Activated CD4-positive, alpha-beta T cell treated with anti-CD3 and anti-CD28 coated beads, Interleukin-2, amount 50 U/mL, for 1 hour (primary cell): Measurements from ENCODE around the gene PBX2.
A peak's percentile ranks its signal among the peaks of the same experiment; 100 is the strongest.
"Not testable (repeated sequence)": the region's sequence is repeated elsewhere in the genome, so short reads cannot be mapped to it uniquely, and the experiment has no call there.

Experiments used
- DNase-seq: peaks from one replicate; pipeline ENCODE4 v3.0.0-alpha.2; 2020

PBX2 gene

DNA sequence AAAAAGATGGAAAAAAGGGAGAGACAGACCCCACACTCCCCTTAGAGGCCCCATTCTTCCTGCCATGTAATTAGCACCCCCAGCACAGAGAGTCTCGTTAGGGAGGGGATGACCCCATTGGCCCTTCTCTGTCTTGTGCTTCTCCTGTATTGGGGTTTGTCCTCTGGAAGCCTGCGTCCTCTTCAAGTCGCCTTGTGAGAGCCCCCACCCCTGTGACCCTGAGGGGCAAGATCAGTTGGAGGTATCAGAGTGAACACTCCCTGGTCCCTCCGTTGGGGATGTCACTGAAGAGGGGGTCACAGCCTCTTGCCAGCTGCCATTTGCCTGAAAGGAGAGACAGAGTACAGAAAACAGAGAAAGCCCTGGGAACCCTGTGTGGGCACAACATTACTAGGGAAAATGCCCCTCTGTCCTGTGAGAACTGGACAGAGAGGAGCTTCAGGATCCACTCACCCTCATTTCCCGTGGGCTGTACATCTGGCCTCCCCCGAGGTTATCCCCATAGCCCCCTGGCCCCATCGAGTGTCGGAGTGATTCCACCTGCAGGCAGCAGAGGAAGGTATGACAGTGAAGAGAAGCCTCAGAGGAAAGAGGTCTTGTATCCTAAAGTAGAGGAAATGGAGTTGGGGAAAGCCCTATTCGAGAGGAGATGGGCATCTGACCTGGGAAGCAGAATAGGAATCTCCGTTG lies 3.7 kb downstream of the PBX2 start:
- not testable (repeated sequence) for DNase-seq

- DNase-seq, result peak; percentile 52
These were observed 4.3 kb downstream of the PBX2 start for GRCh38 chr6:32185681-32186131.

DNA sequence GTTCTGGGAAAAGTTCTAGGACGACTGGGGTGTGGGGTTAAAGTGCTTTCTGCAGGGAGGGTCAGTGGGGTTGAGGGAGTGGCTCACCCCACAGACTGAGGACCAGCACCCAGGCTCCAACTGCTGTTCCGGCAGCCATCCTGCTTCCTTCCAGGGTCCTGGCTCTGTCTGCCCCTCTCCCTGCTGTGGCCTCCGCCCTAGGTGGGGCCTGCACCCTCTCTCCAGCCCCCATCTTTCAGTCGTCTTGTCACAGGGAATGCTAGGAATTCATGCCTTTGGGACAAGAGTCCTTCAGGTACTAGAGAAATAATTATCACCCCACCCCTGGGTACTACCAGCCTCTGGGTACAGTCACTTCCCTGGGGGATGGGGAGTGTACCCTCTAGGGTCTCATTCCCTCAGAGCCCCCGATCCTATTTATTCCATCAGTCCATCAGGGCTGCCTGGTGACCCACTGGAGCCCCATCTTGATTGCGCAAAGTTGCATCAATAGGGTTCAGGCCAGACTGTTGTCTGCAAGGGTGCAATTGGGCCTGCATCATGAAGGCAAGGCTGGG lies 5.8 kb downstream of the PBX2 start, which contains the start of gene AGER:
AGER (minus strand) TSS at position 170 of the 557 bp plus-strand sequence; CDS start at position 139, 31 bp downstream.
- DNase-seq, result no peak

- DNase-seq, result no peak
These were observed 6.4 kb downstream of the PBX2 start for GRCh38 chr6:32183483-32184083.

GRCh38 chr6:32183030-32183429 lies 7.0 kb downstream of the PBX2 start:
- no peak for DNase-seq

DNA sequence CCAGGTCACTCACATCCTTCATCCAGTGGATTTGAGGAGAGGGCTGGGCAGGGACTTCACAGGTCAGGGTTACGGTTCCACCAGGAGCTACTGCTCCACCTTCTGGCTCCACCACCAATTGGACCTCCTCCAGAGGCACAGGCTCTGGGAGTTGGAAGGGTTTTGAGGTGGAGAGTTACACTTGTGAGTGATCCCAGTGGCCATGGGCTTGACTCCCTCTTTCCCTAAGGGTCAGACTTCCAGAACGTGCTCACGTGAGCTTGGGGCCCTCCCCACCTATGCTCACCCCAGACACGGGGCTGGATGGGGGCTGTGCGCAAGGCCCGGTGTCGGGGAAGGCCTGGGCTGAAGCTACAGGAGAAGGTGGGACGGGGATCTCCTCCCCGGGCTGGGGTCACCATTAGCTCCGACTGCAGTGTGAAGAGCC lies 7.4 kb downstream of the PBX2 start:
- DNase-seq, result no peak

- no peak for DNase-seq
These were observed 8.0 kb downstream of the PBX2 start for GRCh38 chr6:32181915-32182529.

GRCh38 chr6:32181148-32181702 lies 8.8 kb downstream of the PBX2 start:
- no peak for DNase-seq

GRCh38 chr6:32179766-32180405 lies 10.1 kb downstream of the PBX2 start:
- DNase-seq, result no peak

DNA sequence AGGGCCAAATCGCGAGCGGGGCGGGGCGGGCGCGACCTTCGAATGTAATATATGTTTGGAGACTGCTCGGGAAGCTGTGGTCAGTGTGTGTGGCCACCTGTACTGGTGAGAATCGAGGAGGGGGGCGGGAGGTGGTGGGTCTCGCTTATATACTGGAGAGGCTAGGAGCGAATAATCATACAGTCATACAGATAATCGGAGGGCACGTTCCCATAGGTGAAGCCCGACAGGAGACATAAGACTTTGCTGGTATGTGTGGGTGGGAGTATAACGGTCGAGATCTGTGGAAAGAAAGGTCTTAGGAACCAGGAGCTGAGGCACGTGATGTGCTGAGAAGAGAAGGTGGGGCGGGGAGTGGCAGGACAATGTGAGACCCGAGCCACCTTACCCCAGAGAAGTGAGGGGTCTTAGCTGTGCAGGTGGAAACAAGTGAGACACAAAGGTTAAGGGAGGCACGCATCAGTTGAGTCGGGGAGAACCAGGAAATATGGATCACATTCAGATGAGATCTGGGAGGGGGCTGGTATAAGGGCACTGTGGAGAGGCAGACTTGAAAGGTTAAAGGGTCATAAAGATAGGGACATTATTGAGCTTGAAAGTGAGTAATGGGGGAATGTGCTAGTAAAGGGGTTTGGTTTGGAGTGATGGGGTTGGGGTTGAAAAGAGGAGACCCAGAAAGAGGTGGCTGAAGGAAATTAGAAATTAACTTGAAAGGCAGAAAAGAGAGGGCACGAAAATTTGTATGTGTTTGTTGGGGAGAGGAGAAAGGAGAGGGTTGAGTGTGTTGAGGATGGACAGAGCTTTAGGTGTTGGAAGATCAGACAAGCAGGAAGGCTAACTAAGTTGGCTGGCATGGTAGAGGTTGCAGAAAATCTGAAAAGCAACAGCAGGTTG lies 11.2 kb downstream of the PBX2 start:
- DNase-seq, result no peak

GRCh38 chr6:32177788-32178546 lies 12.0 kb downstream of the PBX2 start, which contains the start of gene RNF5:
TSS of gene RNF5 (plus strand) at chr6:32178405. CDS start at chr6:32178512, 107 bp downstream.
- peak; percentile 91 for DNase-seq

DNA sequence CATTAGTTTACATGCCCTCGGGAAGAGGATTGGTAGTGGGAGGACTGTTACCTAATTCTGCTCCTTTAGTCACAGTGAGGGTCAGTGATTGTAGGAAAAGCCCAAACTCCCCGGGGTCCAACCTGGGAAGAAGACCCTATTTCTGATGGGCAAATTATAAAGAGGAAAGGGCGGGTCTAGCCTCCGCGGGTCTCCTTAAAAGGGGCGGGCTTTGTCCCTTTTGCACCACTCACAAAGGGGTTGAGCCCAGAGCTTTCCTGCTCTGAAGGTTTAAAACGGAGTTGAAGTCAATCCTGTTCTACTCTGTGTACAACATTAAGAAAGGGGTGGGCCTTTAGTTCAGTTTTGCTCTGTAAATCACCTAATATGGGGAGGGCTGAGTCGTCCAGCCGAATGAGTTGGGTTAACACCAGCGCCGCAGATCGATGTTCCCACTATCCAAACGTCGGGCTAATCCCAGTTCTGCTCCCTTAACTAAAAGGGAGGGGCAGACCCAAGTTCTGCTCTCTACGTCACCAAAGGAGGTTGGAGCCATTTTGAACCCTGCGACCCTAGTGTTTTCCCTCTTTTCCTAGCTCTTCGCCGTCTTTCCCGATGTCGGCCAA lies 12.7 kb downstream of the PBX2 start:
- no peak for DNase-seq

DNA sequence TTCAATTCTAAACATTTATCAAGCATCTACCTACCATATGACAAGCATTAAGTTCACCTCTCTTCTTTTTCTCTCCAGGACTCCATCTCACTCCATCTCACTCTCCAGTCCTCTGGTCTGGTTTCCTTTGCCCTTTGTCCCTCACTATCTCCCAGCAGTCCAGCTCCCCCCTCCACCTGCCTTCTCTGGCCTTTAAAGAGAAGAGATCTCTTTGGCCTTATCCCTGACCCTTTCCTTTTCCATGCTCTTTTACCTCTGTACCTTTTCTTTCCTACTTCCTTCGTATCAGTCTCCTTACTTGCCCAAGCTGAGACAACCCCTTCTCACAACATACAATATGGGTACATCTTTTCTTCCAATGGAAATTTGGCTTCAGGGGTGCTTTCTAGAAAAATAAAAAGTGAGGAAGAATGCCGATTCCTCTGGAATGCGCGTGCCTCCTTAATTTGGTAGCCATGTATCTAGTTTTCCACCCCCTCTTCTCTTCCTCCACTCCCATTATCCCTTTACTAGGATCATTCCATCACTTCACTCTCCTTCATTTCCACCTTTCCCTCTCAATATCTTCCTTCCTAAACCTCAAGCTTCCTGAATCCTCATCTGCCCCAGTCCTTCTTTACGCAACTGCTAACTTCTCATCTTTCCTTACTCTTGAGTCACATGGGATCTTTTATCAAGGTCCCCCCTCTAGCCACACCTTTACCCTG lies 13.4 kb downstream of the PBX2 start:
- no peak for DNase-seq

- DNase-seq, result peak; percentile 96
These were observed 14.1 kb downstream of the PBX2 start, which contains the start of gene AGPAT1 for GRCh38 chr6:32175711-32176475. TSS of gene AGPAT1 (minus strand) at chr6:32176084. CDS start at chr6:32171496, 4,588 bp downstream.

GRCh38 chr6:32175322-32175710 lies 14.7 kb downstream of the PBX2 start:
- no peak for DNase-seq

- DNase-seq, result no peak
These were observed 15.6 kb downstream of the PBX2 start for GRCh38 chr6:32174416-32174815.

GRCh38 chr6:32173051-32173727 lies 16.8 kb downstream of the PBX2 start:
- no peak for DNase-seq

- no peak for DNase-seq
These were observed 18.8 kb downstream of the PBX2 start for GRCh38 chr6:32171234-32171633.
